ENCODE measurements around the gene DCTPP1. TPM values are rescaled to one million over a fixed set of nuclear protein-coding genes. Genes with fewer than 3 reads are reported as not detected.
"Not testable (repeated sequence)": the region's sequence is repeated elsewhere in the genome, so short reads cannot be mapped to it uniquely, and the experiment has no call there.

The DCTPP1 gene
- 76.4 and 78.5 TPM in 2 replicates for total RNA-seq

DNA sequence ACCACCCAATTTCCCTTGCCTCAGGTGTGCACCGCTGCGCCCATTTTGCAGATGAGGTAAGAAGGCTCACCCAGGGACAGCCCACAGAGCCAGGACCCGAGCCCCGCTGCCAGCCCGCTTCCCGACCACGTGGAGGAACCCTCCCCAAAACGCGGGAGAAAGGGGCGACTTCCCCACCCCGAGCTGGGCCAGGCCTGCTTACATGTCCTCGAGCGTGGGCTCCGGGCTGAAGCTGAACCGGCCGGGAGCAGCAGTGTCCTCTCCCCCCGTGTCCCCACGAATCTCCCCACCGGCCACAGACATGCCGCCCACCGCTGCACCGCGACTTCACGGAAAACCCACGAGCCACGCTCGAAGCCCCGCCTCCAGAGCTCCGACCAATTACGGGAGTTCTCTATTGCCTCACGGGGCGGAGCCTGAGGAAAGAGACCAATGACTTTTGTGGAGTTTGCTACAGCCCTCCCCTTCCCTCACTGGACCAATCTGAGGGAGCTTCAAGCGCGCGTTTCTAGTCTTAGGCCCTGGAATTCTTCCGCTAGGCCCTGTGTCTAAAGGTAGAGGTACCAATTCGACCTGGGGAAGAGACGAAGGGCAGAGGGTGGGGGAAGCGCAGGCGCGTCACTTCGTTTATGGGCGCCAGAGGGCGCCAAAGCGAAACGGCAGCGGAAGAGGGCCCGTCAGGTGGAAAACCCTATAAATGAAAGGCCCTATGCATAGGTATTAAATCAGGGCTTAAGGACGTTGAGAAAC, at the start of gene DCTPP1:
Gene DCTPP1, minus strand, starts transcription at position 353 of the 750 bp plus-strand sequence. Its CDS starts 50 bp downstream, at position 303.
- intact Hi-C loops (cut with micrococcal nuclease) = loop anchor here (1.0 to 5.0 kb wide), 20 partner anchors 12 to 264 kb away; partner anchors contain the start of genes FBRS, ITGAL, PRR14 and TBC1D10B

DNA sequence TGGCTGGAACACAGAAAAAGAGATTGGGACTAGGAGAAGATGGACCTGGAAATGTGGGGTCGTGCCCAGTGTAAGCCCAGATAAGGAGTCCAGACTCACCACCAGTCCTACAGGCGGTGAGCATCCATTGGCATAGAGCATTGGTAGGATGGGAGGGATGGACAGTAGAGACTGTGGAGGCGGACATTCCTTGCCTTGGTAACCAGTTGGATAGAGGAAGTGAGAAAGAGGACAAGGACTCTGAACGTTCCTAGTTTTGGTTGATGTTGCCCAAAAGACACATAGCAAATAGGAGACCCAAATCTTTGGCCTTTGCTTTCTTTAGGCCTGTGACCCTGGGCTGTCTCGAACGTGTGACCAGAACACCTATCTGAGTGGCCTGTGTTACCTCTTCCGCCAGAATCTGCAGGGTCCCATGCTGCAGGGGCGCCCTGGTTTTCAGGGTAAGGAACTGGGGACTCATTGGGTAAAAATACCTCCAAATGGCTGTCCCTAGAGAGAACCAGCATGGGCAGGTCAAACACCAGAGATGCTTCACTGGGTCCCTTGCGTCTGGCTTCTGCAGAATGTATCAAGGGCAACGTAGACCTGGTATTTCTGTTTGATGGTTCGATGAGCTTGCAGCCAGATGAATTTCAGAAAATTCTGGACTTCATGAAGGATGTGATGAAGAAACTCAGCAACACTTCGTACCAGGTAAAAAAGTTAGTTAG, 49.1 kb upstream of the DCTPP1 start:
- intact Hi-C loops (cut with micrococcal nuclease) = no loop called here

DNA sequence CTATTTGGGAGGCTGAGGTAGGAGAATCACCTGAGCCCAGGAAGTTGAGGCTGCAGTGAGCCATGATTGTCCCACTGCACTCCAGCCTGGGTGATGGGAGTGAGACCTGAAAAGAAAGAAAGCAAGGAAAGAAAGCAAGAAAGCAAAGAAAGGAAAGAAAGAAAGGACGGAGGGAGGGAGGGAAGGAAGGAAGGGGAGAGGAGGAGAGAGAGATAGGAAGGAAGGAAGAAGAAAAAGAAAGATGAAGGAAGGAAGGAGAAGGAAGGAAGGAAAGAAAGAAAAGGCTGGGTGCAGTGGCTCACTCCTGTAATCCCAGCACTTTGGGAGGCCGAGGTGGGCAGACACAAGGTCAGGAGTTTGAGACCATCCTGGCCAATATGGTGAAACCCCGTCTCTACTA, 47.9 kb upstream of the DCTPP1 start:
- intact Hi-C loops (cut with micrococcal nuclease) = not testable (repeated sequence)

DNA sequence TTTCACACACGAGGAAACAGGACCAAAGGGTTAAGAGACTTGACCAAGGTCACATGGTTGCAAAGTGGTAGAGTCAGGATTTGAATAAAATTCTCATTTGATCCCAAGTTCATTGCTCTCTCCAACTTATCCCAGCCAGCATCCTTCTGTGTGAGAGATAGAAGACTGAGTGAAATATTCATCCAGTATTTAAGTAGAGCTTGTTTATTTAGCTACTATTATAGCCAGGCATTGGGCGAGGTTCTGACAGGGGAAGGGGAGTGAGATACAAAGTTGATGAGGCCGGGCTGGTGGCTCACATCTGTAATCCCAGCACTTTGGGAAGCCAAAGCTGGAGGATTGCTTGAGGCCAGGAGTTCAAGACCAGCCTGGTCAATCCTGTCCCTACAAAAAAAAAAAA, 47.2 kb upstream of the DCTPP1 start:
- intact Hi-C loops (cut with micrococcal nuclease) = no loop called here

GRCh38 chr16:30474684-30475083, 44.9 kb upstream of the DCTPP1 start:
- intact Hi-C loops (cut with micrococcal nuclease) = loop anchor here (5.0 kb wide), 1 partner anchor 407 kb away; the partner anchor contains the start of gene ALDOA

DNA sequence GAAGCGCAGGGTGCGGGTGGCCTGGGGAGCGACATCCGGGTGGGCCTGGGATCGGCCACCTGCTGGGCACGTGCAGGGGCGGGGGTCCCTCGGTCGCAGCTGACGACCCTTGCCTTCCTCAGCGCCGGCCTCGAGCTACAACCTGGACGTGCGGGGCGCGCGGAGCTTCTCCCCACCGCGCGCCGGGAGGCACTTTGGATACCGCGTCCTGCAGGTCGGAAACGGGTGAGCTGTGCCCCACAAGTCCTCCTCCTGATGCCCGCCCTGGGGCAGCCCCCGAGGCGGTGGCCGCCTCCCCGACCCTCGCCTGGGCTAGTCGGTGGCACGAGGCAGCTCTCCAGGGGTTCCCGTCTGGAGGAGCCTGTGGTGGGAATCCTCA, 44.2 kb upstream of the DCTPP1 start:
- intact Hi-C loops (cut with micrococcal nuclease) = loop anchor here (5.0 kb wide), 1 partner anchor 407 kb away; the partner anchor contains the start of gene ALDOA

GRCh38 chr16:30473231-30474073, 43.6 kb upstream of the DCTPP1 start:
- intact Hi-C loops (cut with micrococcal nuclease) = loop anchor here (2.0 to 5.0 kb wide), 2 partner anchors 53 to 406 kb away; partner anchors contain the start of genes ALDOA and ZNF768

DNA sequence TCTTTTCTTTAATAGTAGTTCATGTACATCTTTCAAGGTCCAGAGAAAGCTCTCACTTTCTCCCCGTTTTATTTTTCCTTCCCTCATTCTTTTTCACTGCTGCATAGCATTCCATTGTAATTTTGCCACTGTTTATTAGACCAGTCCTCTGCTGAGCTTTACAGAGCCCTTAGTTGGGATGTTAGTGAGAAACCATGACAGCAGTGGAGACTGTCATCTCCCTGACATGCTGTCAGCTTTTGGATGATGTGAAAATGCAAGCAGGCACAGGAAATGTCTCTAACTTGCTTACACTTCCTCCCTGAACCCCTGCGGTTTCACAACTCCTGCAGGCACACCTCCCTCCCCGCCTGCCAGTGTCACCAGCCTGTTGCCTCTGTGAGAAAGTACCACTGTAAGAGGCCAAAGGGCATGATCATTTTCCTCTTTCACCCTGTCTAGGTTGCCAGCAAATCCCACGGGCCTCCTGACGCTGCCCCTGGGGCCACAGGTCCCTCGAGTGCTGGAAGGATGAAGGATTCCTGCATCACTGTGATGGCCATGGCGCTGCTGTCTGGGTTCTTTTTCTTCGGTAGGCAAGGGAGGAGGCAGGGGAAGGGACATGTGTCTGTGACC, 42.6 kb upstream of the DCTPP1 start, which contains the start of gene ITGAL:
Gene ITGAL, plus strand, starts transcription at position 415 of the 615 bp plus-strand sequence. Its CDS starts 96 bp downstream, at position 511.
- intact Hi-C loops (cut with micrococcal nuclease) = loop anchor here (1.0 to 5.0 kb wide), 6 partner anchors 14 to 405 kb away; partner anchors contain the start of genes ALDOA, DCTPP1 and ZNF768

GRCh38 chr16:30470632-30470995, 40.8 kb upstream of the DCTPP1 start:
- intact Hi-C loops (cut with micrococcal nuclease) = loop anchor here (5.0 kb wide), 1 partner anchor 403 kb away; the partner anchor contains the start of gene ALDOA

- intact Hi-C loops (cut with micrococcal nuclease) = loop anchor here (5.0 kb wide), 1 partner anchor 403 kb away; the partner anchor contains the start of gene ALDOA
These were observed 40.3 kb upstream of the DCTPP1 start for GRCh38 chr16:30470170-30470512.

DNA sequence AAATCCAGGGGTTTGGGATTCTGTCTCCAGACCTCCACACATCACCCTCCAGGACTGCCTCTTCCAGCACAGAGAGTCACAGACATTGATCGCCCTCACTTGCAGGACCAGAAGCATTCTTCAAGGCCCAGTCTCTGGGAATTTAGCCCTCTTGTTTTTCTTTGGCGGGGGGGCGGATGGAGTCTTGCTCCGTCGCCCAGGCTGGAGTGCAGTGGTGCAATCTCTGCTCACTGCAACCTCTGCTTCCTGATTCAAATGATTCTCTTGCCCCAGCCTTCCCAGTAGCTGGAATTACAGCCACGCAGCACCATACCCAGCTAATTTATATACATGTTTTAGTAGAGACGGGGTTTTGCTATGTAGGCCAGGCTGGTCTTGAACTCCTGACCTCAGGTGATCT, 34.2 kb upstream of the DCTPP1 start:
- intact Hi-C loops (cut with micrococcal nuclease) = no loop called here

GRCh38 chr16:30461426-30461825, 31.6 kb upstream of the DCTPP1 start:
- intact Hi-C loops (cut with micrococcal nuclease) = not testable (repeated sequence)

GRCh38 chr16:30459456-30459855, 29.6 kb upstream of the DCTPP1 start:
- intact Hi-C loops (cut with micrococcal nuclease) = loop anchor here (1.0 kb wide), 1 partner anchor 29 kb away; the partner anchor contains the start of gene DCTPP1

GRCh38 chr16:30458561-30459394, 28.9 kb upstream of the DCTPP1 start:
- intact Hi-C loops (cut with micrococcal nuclease) = loop anchor here (1.0 kb wide), 2 partner anchors 14 to 28 kb away; partner anchors contain the start of genes DCTPP1 and ITGAL

- intact Hi-C loops (cut with micrococcal nuclease) = loop anchor here (1.0 kb wide), 1 partner anchor 14 kb away; the partner anchor contains the start of gene ITGAL
These were observed 28.1 kb upstream of the DCTPP1 start for GRCh38 chr16:30457743-30458560.

- intact Hi-C loops (cut with micrococcal nuclease) = no loop called here
These were observed 27.4 kb upstream of the DCTPP1 start for GRCh38 chr16:30457256-30457655.

DNA sequence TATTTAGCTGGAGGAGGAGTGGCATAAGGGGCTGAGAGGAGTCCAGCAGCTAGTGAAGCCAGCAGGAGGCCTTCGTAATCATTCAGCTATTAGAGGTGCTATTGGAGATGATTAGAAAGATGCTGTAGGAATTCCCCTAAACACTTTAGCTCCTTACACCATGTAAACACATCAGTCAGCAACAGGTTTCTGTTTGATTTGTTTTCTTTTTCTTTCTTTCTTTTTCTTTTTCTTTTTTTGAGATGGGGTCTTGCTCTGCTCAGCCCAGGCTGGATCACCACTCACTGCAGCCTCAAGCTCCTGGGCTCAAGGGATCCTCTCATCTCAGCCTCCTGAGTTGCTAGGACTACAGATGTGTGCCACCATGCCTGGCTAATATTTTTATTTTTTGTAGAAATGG, 26.5 kb upstream of the DCTPP1 start:
- intact Hi-C loops (cut with micrococcal nuclease) = no loop called here

- intact Hi-C loops (cut with micrococcal nuclease) = not testable (repeated sequence)
These were observed 23.1 kb upstream of the DCTPP1 start for GRCh38 chr16:30452709-30453580.
